Measurements from ENCODE around the gene PDXP. TPM values are rescaled to one million over a fixed set of nuclear protein-coding genes. Genes with fewer than 3 reads are reported as not detected.

The PDXP gene
- total and polyA plus RNA-seq, 9 of the 15 experiments (the other 6 are each of a cell fraction or from before 2014, with no cell fraction given): 7.9 to 54.2 (median 38.8) TPM

GRCh38 chr22:37696657-37697537, 38.4 kb downstream of the PDXP start, which contains the start of gene TRIOBP (continued):
- TF ChIP-seq TFAP4 (CRISPR knock-in tag; IDR thresholded peaks at IDR 0.05; ENCODE audit: borderline replicate concordance): peak; percentile 11; the same call in 1 of the 2 replicates
- TF ChIP-seq RNF2 (IDR thresholded peaks at IDR 0.05): no peak
- no peak for TF ChIP-seq ZNF318 (IDR thresholded peaks at IDR 0.05; ENCODE audit: borderline replicate concordance in 1 of 2, low read depth in 1 of 2)
- TF ChIP-seq RB1 (IDR thresholded peaks at IDR 0.05; ENCODE audit: low read depth): peak; percentile 41; the same call in 1 of the 2 replicates
- TF ChIP-seq HNRNPH1 (optimal IDR thresholded peaks at IDR 0.05; ENCODE audit: low read depth, low read length): no peak
- no peak for TF ChIP-seq MTA3 (IDR thresholded peaks at IDR 0.05; ENCODE audit: borderline replicate concordance)
- no peak for TF ChIP-seq ZEB2 (IDR thresholded peaks at IDR 0.05)
- TF ChIP-seq OTX1 (CRISPR knock-in tag; IDR thresholded peaks at IDR 0.05): no peak
- TF ChIP-seq MCM3 (IDR thresholded peaks at IDR 0.05): no peak
- TF ChIP-seq, protein P1, sequence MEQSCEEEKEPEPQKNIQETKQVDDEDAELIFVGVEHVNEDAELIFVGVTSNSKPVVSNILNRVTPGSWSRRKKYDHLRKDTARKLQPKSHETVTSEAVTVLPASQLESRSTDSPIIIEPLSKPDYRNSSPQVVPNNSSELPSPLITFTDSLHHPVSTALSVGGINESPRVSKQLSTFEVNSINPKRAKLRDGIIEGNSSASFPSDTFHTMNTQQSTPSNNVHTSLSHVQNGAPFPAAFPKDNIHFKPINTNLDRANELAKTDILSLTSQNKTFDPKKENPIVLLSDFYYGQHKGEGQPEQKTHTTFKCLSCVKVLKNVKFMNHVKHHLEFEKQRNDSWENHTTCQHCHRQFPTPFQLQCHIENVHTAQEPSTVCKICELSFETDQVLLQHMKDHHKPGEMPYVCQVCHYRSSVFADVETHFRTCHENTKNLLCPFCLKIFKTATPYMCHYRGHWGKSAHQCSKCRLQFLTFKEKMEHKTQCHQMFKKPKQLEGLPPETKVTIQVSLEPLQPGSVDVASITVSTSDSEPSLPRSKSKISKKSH (CRISPR knock-in tag; IDR thresholded peaks at IDR 0.05): no peak
- TF ChIP-seq HDAC3 (IDR thresholded peaks at IDR 0.05; ENCODE audit: borderline replicate concordance, partially characterized antibody): no peak
- no peak for TF ChIP-seq NFE2 (IDR thresholded peaks at IDR 0.05; ENCODE audit: low read depth)
- no peak for TF ChIP-seq EWSR1 (IDR thresholded peaks at IDR 0.05; ENCODE audit: borderline replicate concordance, low read depth, partially characterized antibody)
- no peak for TF ChIP-seq NCOA6 (IDR thresholded peaks at IDR 0.05)
- TF ChIP-seq ZNF785 (CRISPR knock-in tag; IDR thresholded peaks at IDR 0.05): no peak
- TF ChIP-seq, protein P2, sequence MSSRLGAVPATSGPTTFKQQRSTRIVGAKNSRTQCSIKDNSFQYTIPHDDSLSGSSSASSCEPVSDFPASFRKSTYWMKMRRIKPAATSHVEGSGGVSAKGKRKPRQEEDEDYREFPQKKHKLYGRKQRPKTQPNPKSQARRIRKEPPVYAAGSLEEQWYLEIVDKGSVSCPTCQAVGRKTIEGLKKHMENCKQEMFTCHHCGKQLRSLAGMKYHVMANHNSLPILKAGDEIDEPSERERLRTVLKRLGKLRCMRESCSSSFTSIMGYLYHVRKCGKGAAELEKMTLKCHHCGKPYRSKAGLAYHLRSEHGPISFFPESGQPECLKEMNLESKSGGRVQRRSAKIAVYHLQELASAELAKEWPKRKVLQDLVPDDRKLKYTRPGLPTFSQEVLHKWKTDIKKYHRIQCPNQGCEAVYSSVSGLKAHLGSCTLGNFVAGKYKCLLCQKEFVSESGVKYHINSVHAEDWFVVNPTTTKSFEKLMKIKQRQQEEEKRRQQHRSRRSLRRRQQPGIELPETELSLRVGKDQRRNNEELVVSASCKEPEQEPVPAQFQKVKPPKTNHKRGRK (tag; IDR thresholded peaks at IDR 0.05): no peak
